DND-41 (cell line): Measurements from ENCODE around the gene ARFRP1.

Experiments
- ATAC-seq: fragments of 200-7000 bp; cut with Tn5 transposase; 3 replicates; pipeline ENCODE4 v1.9.1; 2021; ENCODE audit warnings: low read depth; ENCODE audit not compliant: insufficient read depth
- DNase-seq: peaks from one replicate; pipeline ENCODE4 v3.0.0-alpha.2; 2020
- H2AFZ ChIP-seq: 2 replicates; pipeline ENCODE4 v1.6.0; 2012; ENCODE audit warnings: low read depth, low read length
- H3K27ac ChIP-seq: 2 replicates; pipeline ENCODE4 v1.5.1; 2012; ENCODE audit warnings: low read length, inconsistent platforms
- H3K27me3 ChIP-seq: fragments of 200-600 bp; sonication (generic); 2 replicates; pipeline ENCODE4 v1.6.0; 2012; ENCODE audit warnings: low read length, mild to moderate bottlenecking, inconsistent platforms; ENCODE audit not compliant: insufficient read depth, poor library complexity
- H3K36me3 ChIP-seq: 2 replicates; pipeline ENCODE4 v1.5.1; 2012; ENCODE audit warnings: low read length, inconsistent platforms; ENCODE audit not compliant: insufficient read depth
- H3K4me1 ChIP-seq: 2 replicates; pipeline ENCODE4 v1.5.1; 2012; ENCODE audit warnings: mild to moderate bottlenecking, low read length; ENCODE audit not compliant: insufficient read depth
- H3K4me2 ChIP-seq: 2 replicates; pipeline ENCODE4 v1.6.0; 2012; ENCODE audit warnings: mild to moderate bottlenecking, moderate library complexity, low read length, inconsistent platforms; ENCODE audit not compliant: insufficient read depth
- H3K4me3 ChIP-seq, 2 experiments: fragments of 200-600 bp in 1 of 2; shearing (Covaris generic) in 1 of 2; 2 replicates each; pipeline ENCODE4 v1.5.1; 2012 to 2016; ENCODE audit warnings: inconsistent platforms in 2 of 2, low read length in 2 of 2, mild to moderate bottlenecking in 2 of 2, low read depth in 1 of 2, moderate library complexity in 1 of 2
- H3K79me2 ChIP-seq: 2 replicates; pipeline ENCODE4 v1.6.0; 2012; ENCODE audit warnings: low read length, inconsistent platforms; ENCODE audit not compliant: insufficient read depth
- H3K9ac ChIP-seq: 2 replicates; pipeline ENCODE4 v1.6.0; 2012; ENCODE audit warnings: low read depth, mild to moderate bottlenecking, inconsistent platforms, low read length, moderate library complexity
- H3K9me3 ChIP-seq: 2 replicates; pipeline ENCODE4 v1.5.1; 2012; ENCODE audit warnings: low read length, moderate library complexity, mild to moderate bottlenecking, inconsistent platforms; ENCODE audit not compliant: insufficient read depth, severe bottlenecking
- H4K20me1 ChIP-seq: 2 replicates; pipeline ENCODE4 v1.6.0; 2012; ENCODE audit warnings: low read length; ENCODE audit not compliant: insufficient read depth
- EZH2 ChIP-seq: IDR thresholded peaks from 3 replicates; pipeline ENCODE4 v1.6.1; 2012; ENCODE audit warnings: borderline replicate concordance, low read depth, mild to moderate bottlenecking, moderate library complexity, low read length, inconsistent platforms; ENCODE audit not compliant: severe bottlenecking
- TF ChIP-seq, protein P1 (sequence below): IDR thresholded peaks from 2 replicates; pipeline ENCODE4 v1.5.1; 2012; ENCODE audit warnings: borderline replicate concordance, low read length, moderate library complexity, mild to moderate bottlenecking; ENCODE audit not compliant: poor library complexity, severe bottlenecking; ENCODE audit errors: extremely low read depth

Gene ARFRP1

DNA sequence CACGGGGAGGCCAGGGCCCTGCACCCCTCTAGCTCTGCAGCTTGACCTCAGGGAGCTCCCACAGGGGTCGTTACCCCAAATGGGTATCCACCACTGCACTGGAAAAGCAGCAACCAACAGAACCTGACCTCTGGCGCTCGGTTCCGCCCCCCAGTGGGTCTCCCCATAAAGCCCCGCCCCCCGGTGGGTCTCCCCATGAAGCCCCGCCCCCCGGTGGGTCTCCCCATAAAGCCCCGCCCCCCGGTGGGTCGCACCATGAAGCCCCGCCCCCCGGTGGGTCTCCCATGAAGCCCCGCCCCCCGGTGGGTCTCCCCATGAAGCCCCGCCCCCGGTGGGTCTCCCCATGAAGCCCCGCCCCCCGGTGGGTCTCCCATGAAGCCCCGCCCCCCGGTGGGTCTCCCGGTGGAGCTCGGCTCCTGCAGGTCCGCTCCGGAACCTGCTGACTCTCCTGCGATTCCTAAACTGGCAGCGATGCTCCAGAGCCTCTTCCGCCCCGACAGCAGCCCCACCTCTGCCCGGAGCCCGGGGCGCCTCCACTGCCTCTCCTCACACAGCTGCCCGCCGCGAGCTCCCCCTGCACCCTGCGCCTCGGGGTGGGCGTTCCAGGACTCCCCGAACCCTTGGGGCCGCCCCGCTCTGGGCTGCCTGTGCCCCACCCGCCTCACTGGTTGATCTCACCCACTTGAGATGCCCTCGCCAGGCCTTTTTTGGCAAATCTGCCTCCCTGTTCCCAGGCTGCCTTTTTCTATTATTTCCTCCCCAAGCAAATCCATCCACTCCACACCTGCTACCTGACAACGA is 43.9 kb upstream of the ARFRP1 start:
- H3K27ac ChIP-seq, result peak overlapping the region; percentile 72
- ATAC-seq, result peak; percentile 21; the same call in 2 of the 3 replicates
- peak overlapping the region; percentile 72 for H2AFZ ChIP-seq
- H3K9me3 ChIP-seq, result no peaks in the 10 kb centered on the region
- H3K4me2 ChIP-seq, result peak overlapping the region; percentile 64
- H3K4me3 ChIP-seq, result peak overlapping the region in 1 of 2 experiments; percentile 43; a peak in 2 of 4 replicates
- peaks cover 15% of the 10 kb centered on the region for H3K4me1 ChIP-seq
- no peaks in the 10 kb centered on the region for H3K79me2 ChIP-seq
- no peaks in the 10 kb centered on the region for H3K27me3 ChIP-seq
- peak overlapping the region; percentile 44 for H3K9ac ChIP-seq
- no peaks in the 10 kb centered on the region for H4K20me1 ChIP-seq
- TF ChIP-seq, protein P1, sequence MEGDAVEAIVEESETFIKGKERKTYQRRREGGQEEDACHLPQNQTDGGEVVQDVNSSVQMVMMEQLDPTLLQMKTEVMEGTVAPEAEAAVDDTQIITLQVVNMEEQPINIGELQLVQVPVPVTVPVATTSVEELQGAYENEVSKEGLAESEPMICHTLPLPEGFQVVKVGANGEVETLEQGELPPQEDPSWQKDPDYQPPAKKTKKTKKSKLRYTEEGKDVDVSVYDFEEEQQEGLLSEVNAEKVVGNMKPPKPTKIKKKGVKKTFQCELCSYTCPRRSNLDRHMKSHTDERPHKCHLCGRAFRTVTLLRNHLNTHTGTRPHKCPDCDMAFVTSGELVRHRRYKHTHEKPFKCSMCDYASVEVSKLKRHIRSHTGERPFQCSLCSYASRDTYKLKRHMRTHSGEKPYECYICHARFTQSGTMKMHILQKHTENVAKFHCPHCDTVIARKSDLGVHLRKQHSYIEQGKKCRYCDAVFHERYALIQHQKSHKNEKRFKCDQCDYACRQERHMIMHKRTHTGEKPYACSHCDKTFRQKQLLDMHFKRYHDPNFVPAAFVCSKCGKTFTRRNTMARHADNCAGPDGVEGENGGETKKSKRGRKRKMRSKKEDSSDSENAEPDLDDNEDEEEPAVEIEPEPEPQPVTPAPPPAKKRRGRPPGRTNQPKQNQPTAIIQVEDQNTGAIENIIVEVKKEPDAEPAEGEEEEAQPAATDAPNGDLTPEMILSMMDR, result no peak
- TF ChIP-seq EZH2, result no peak
- no peaks in the 10 kb centered on the region for H3K36me3 ChIP-seq
- peak; percentile 58 for DNase-seq

DNA sequence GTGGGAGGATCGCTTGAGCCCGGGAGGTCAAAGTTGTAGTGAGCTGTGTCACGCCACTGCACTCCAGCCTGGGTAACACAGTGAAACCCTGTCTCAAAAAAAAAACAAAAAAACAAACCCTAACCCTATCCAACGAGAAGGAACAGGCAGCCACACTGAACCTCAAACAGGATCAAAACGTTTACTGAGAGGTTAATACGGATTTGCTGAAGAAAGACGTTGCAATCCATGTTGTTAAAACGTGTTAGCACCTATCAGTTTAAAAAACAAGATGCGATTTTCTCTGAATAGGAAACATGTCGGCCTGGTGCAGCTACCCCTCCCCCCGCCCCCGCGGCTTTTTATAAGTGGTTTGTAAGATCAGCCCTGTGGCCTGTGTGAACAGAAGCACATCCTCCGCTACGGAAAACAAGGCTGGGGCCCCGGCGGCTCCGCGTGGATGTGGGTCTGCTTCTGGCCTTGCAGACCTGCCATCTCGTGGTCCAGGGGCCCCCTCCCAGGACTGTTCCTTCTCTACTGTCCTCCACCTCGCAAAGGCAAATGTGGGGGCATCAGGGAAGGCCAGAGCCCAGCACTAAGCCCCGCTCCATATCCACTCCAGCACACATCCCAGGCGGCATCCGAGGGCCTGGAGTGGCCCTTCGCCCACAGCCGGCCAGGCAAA is 43.2 kb upstream of the ARFRP1 start:
- ATAC-seq, result peak; percentile 87
- Histone ChIP-seq H3K27ac (peak overlapping the region; percentile 72), H3K4me2 (peak overlapping the region; percentile 64), H3K27me3 (no peaks in the 10 kb centered on the region), H3K4me1 (peaks cover 15% of the 10 kb centered on the region), H3K4me3 (peak overlapping the region in 1 of 2 experiments; percentile 43; a peak in 2 of 4 replicates), H3K9me3 (no peaks in the 10 kb centered on the region), H3K36me3 (no peaks in the 10 kb centered on the region), H3K9ac (peak overlapping the region; percentile 44), H3K79me2 (no peaks in the 10 kb centered on the region), H2AFZ (peak overlapping the region; percentile 72), H4K20me1 (no peaks in the 10 kb centered on the region)
- no peak for TF ChIP-seq EZH2
- TF ChIP-seq, protein P1, result no peak
- DNase-seq, result peak; percentile 75

DNA sequence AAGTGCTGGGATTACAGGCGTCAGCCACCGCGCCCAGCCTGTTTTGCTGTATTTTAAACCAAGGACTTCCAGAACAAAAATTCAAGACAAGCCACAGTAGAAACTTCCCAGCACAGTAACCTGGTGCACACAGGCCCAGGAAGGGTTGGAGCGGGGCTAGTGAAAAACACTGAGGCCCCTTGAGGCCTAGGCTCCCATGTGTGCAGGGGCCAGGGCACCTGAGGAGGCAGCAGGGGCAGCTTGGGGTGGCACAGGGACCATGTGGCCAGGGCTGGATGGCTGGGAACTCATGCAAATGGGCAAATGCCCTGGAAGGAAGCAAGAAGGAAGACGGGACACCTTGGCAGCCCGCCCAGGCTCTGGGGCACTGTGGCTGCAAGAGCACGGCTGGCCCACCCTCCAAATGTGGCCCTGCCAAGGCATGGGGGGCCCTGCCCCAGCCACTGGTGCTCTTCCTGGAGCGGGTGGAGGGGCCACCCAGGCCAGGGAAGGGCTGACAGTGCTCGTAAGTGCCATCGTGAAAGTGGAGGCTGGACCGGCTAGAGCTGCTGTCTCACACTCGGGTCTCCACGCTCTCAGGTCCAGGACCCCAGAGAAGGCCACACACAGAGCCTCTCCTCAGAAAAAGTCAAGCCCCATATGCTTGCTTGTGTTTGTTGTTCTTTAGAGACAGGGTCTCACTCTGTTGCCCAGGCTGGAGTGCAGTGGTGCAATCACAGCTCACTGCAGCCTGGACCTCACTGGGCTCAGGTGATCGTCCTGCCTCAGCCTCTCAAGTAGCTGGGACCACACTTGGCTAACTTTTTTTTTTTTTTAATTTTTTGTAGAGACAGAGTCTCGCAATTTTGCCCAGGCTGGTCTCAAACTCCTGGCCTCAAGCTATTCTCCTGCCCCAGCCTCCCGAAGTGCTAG is 42.1 kb upstream of the ARFRP1 start:
- no peaks in the 10 kb centered on the region for H3K27me3 ChIP-seq
- DNase-seq (no peak), ATAC-seq (no peak)
- H3K4me2 ChIP-seq, result no peak overlapping the region; the same call in 1 of the 2 replicates
- H2AFZ ChIP-seq, result no peak overlapping the region
- H3K36me3 ChIP-seq, result no peaks in the 10 kb centered on the region
- H3K4me1 ChIP-seq, result peaks cover 15% of the 10 kb centered on the region
- no peaks in the 10 kb centered on the region for H3K9me3 ChIP-seq
- TF ChIP-seq, protein P1, result no peak
- TF ChIP-seq EZH2, result no peak
- H3K4me3 ChIP-seq, result no peak overlapping the region
- no peaks in the 10 kb centered on the region for H4K20me1 ChIP-seq
- H3K79me2 ChIP-seq, result no peaks in the 10 kb centered on the region
- H3K27ac ChIP-seq, result peak overlapping the region; percentile 63; the same call in 1 of the 2 replicates
- peak overlapping the region; percentile 44; the same call in 1 of the 2 replicates for H3K9ac ChIP-seq
